ENCODE measurements around the gene RNASEH2A.

- TF ChIP-seq GATA2 (IDR thresholded peaks at IDR 0.05; ENCODE audit: low read depth, low read length) (peak; percentile 75), GATA3 (IDR thresholded peaks at IDR 0.05; ENCODE audit: low read depth, low read length) (no peak)
These were observed 22.1 kb downstream of the RNASEH2A start for GRCh38 chr19:12828494-12828893.
